GM21619 (cell line): ENCODE measurements around the gene LGR6.
"Not testable (repeated sequence)": the region's sequence is repeated elsewhere in the genome, so short reads cannot be mapped to it uniquely, and the experiment has no call there.

Experiments used
- ATAC-seq: cut with Tn5 transposase; IDR thresholded peaks from one replicate; pipeline ENCODE4 v1.9.1; 2021; ENCODE audit not compliant: unreplicated experiment

The LGR6 gene

GRCh38 chr1:202235003-202235660 is 41.5 kb downstream of the LGR6 start:
- ATAC-seq = no peak

DNA sequence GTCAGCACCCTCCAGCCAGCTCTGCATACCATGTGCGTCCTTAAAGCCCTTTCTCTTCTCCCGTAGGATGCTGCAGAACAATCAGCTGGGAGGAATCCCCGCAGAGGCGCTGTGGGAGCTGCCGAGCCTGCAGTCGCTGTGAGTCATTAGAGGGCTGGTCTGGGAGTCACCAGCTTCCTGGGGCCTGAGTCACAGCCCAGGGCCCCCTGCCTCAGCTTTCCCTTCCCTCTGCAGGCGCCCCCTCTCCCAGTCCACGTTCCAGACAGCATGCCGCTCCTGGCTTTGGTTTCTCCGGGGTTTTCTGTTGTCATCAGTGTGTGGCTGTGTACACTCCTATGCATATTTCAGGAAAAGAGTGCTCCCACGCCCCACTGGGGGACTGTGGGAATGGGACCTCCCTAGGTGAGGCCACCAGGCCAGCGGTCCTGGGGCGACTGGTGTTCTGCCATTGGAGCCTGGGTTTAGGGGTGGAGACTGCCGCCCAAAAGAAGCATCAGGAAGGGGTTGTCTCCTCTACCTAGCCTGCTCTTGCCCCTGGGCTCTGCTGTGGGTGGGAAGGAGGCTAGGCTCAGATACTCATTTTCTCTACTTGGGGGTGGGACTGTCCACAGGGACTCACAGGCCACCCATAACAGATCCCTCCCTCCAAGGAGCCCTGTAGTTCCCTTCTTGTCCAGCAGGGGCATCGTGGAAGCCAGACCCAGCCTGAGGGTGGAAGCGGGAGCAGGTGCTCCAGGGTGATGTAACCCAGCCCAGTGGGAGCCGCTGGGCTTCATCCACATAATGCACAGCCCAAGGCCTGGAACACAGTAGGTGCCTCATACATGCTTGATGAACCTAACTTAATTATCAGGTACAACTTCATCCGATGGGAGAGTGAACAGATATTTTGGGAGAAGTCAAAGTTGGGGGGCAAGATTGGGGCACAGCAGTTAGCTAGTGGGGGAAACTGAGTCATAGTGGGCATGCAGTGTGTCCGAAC is 42.5 kb downstream of the LGR6 start:
- no peak for ATAC-seq

DNA sequence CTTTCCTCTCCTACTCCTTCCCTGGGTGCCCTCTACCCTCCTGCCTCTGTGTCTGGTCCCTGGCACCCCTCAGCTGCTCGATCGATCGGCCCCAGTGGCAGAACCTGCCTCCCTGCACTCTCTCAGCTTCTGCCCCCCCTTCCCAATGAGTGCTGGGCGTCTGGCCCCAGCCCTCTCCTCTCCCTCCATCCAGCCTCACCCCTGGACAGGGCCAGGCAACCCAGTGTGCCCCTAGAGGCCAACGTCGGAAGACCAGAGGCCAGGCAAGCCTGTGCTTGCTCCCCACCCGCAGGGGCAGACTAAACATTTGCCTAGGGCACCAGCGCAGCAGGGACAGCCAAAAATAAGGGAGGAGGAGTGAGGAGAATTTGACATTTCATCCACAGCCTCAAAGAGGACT is 43.5 kb downstream of the LGR6 start:
- no peak for ATAC-seq

- no peak for ATAC-seq
Measured at GRCh38 chr1:202238914-202239313, 45.3 kb downstream of the LGR6 start.

DNA sequence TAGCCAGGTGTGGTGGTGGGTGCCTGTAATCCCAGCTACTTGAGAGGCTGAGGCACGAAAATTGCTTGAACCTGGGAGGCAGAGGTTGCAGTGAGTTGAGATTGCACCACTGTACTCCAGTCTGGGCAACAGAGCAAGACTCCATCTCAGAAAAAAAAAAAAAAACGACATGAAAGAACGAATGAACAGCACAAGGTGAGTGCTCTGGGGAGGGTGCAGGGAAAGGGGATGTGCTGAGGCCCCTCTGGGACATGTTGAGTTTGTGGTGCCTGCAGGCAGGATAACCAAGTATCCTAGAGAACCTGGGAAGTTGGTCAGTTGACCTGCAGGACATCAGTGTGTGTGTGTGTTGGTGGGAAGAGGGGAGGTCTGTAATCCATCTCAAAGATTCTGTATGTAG is 46.6 kb downstream of the LGR6 start:
- not testable (repeated sequence) for ATAC-seq

- ATAC-seq = no peak
Measured at GRCh38 chr1:202240956-202241355, 47.4 kb downstream of the LGR6 start.

DNA sequence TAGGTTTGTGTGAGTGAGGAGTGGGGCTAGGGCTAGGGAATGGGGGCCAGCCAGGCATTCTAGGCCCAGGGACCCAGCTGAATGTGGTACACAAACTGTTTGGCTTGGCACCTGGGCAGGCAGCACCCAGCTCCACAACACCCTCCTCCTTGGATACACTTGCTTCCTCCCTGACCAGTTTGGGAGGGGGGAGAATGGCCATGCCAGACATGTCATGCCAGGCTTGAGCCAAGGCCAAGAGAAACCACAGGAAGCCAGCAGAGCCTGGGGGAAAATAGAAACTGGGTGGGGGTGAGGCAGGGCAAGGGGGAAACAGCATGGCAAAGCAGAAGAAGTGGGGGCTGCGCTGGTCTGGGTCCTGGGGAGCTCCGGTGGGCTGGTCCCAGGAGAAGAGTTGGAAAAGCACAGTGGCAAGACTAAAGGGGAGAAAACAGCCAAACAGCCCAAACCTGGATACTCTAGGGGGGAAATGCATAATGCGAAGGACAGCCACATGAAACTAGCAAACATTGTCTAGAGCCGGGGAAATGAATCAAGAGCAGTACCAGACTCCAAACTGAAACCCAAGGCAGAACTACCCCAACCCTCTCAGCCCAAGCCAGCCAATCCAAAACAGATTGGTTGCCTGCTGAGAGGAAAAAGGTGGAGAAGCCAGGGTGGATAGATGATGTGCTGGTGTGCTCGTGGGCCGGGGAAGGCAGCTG is 47.9 kb downstream of the LGR6 start:
- no peak for ATAC-seq

- no peak for ATAC-seq
Measured at GRCh38 chr1:202242080-202242419, 48.5 kb downstream of the LGR6 start.

DNA sequence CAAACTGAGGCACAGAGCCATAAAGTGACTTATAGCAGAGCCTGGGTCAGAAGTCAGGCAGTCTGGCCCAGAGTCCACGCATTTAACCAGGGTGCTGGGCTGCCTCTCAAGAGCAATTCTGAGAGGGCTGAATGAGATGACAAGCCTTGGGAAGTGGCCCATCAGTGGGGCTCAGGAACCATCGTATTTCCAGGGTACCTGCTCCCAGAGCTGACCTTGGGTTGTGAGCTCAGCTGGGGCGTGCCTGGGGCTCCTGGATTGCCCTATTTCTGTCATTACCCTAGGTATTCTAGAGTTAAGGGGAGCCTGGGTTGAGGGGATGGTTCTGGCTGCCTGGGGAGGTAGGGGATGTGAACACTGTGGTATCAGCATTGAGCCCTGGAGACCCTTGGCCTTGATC is 49.4 kb downstream of the LGR6 start:
- ATAC-seq = no peak

GRCh38 chr1:202244841-202245261 is 51.3 kb downstream of the LGR6 start:
- ATAC-seq = no peak

DNA sequence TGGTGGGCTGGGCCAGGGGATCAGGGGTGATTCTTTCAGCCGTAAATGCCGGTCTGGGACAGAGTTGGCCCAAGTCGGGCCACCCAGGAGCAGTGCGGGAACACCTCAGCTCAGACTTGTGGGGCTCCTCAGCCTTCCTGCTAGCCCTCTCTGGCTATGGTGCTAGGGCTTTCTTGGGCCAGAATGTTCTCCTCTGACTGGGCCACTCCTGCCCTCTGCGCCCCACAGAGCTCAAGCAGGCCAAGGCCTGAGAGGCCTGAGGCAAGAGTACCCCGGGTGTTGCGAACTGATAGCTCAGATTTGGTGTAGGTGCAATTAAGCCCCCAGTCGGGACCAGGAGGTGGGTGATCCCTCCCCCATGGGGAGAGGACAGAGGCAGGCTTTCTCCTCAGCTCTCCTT is 51.8 kb downstream of the LGR6 start:
- ATAC-seq = no peak

DNA sequence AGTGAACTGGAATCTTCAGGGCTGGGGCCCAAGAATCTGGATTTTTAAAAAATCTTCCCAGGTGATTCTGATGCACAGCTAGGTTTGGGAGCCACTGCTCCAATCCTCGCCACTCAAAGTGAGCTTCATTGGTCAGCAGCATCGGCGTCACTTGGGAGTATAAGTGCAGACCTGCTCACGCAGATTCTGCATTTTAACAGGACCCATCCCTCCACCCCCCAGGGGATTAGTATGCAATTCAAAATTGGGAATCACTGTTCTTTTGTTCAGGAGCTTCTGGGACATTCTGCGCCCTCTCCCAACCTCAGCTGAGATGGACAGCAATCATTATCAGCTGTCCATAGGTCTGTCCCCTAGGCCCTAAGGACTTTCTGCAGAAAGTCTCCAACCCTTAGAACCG is 53.5 kb downstream of the LGR6 start:
- ATAC-seq = no peak

- no peak for ATAC-seq
Measured at GRCh38 chr1:202247837-202248795, 54.5 kb downstream of the LGR6 start.

DNA sequence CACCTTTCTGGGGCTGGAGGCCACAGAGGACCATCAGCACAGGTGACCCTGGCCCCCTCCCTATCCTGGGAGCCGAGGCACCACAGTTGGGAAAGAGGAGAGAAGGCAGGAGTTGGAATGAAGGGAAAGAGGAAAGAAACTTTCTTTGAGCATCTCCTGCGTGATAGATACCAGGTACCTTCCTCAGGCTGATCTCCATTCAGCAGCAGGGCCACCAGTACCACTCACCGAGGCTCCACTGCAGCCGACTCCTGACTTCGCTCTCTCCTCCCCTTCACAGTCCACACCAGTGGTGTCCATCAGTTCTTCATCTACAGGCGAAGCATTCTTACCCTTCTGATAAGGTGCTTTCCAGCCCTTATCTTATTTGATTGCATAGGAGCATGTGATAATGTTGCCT is 55.3 kb downstream of the LGR6 start:
- ATAC-seq = no peak

DNA sequence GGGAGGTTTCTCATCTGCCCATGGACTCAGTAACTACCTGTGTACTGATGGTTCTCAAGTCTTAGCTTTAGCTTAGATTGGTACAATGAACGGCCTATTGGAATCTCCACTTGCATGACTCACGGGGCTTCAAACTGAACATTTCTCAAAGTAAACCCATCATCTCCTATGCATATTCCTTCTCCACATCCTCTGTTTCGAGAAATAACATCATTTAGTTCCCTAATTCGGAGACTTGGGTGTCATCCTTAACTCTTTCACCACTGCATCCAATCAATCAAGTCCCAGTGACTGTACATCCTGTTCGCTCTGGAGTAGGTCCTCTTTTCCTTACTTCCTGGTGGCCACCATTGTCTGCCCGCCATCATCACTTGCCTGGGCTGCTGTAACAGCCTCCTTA is 55.8 kb downstream of the LGR6 start:
- no peak for ATAC-seq

GRCh38 chr1:202249846-202250245 is 56.2 kb downstream of the LGR6 start:
- ATAC-seq = no peak

DNA sequence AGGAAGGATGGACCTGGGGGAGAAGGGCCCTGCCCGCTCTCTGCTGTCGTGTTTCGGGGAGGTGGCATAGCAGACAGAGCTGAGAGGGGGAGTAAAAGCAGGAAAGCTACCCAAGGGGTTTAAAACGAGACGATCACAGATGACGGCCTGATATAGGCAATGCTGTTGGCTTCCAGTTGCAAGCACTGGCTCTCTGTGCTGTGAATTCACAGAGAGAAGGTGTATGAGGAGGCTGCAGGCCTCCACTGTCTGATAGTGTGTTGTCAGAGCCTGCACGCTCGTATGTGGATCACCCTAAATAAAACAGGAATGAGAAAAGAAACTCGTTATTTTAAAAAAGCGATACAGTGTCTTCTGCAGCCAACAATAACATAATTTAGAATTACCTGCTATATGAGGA is 57.4 kb downstream of the LGR6 start:
- ATAC-seq = no peak

GRCh38 chr1:202251424-202252256 is 58.0 kb downstream of the LGR6 start:
- ATAC-seq = no peak

DNA sequence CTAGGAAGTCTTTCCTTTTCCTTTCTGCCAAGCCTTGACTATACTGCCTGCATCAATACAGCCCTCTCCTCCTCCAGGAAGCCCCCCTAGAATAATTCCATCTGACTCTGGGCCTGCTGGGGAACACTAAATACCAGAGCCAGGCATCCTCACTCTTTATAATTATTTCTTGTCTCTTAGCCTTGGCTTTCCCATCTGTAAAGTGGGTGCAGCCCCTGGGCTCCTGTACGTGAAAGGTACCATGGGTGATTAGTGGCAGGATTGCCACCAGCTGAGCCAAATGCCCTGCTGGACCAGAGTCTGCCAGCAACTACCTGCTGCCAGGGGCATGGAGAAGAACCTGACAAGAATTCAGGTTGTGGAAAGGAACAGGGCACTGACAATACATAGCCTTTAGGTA is 58.7 kb downstream of the LGR6 start:
- no peak for ATAC-seq
